Fibroblast of the aortic adventitia (primary cell): Measurements from ENCODE around the gene NPIPB9. TPM values are rescaled to one million over a fixed set of nuclear protein-coding genes. Genes with fewer than 3 reads are reported as not detected.
"Not testable (repeated sequence)": the region's sequence is repeated elsewhere in the genome, so short reads cannot be mapped to it uniquely, and the experiment has no call there.

Source experiments
- DNase-seq: peaks from one replicate; pipeline ENCODE4 v3.0.0-alpha.2; 2010; ENCODE audit warnings: low read depth
- H3K4me3 ChIP-seq: 2 replicates; pipeline ENCODE4 v1.5.1; 2011; ENCODE audit warnings: low read depth, mild to moderate bottlenecking, control low read depth, low read length, moderate library complexity
- total RNA-seq: library from RNA; depleted of rRNA; stranded (reverse); fragments of >200 nt; gene quantifications from 2 replicates; pipeline ENCODE4 v1.2.3, GENCODE V29; 2012; ENCODE audit warnings: low replicate concordance

The NPIPB9 gene
- total RNA-seq: 5.0 TPM in 1 of 2 replicates, not detected in the other

GRCh38 chr16:28751487-28751886 is at the start of gene NPIPB9:
TSS of gene NPIPB9 (plus strand) at chr16:28751787.
- DNase-seq, H3K4me3 ChIP-seq: not testable (repeated sequence)

DNA sequence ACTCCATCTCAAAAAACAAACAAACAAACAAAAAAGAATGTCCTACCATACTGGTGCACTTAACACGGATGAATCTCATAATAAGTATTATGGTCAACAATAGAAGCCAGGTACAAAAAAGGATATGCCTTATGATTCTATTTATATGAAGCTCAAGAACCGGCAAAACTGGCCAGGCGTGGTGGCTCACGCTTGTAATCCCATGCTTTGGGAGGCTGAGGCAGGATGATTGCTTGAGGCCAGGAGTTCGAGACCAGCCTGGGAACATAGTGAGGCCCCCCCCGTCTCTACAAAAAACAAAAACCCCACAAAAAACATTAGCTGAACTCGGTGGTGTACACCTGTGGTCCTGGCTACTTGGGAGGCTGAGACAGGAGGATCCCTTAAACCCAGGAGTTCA is 47.3 kb upstream of the NPIPB9 start:
- not testable (repeated sequence) for DNase-seq, H3K4me3 ChIP-seq

DNA sequence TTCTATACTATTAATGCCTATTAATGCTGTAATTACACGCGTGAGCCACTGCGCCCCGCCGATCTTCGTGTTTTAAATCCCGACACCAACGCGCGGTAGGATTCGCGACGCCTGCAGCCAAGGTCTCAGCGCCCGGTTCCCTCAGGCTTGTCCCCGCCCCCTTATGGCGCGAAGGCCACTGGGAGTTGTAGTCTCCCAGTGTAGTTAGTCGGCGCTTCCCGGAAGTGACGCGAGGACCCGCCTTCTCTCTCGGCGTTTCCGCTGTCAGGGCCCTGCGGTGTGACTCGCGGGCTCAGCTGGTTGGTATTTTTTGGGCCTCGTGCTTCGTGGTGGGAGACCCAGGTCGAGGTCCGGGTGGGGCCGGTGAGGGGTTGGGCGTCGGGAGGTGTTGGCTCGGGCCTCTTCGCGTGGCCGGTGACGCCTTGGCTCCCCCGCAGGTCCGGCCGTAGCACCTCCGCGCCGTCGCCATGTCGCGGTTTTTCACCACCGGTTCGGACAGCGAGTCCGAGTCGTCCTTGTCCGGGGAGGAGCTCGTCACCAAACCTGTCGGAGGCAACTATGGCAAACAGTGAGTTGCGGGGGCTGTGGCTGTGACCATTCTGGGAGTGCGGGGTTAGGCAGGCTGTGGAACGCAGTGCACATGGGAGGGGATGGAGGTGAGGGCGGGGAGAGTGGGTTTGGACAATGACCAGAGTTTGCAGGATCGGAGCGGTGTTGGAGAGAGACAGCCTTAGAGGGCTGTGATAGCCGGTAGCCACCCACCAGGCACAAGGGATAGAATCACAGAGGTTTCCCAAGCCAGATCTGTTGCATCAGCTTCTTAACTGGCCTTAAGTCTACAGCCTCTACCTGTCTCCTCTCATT is 40.1 kb upstream of the NPIPB9 start, which contains the start of gene EIF3C:
EIF3C (plus strand) TSS at position 245 of the 864 bp plus-strand sequence; CDS start at position 468, 223 bp downstream.
- not testable (repeated sequence) for H3K4me3 ChIP-seq, DNase-seq

GRCh38 chr16:28722852-28723650 is 28.5 kb upstream of the NPIPB9 start:
- H3K4me3 ChIP-seq, DNase-seq: not testable (repeated sequence)

DNA sequence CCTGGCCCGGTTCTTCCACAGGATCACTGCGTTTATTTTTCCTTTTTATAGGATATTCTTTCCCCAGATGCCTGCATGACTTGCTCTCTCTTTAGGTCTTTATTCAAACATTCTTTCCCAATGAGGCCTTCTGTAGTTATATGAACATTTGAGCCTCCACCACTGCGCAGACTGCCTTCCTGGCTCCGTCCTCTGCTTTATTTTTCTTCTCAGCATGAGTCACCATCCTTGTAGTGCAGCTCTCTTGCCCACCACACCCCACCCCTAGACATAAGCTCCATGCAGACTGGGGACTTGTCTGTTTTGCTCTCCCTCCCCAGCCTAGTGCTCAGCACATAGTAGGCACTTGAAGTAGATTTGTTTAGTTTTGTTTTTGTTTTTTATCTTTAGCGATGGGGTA is 20.3 kb upstream of the NPIPB9 start:
- H3K4me3 ChIP-seq, DNase-seq: not testable (repeated sequence)

GRCh38 chr16:28732455-28733124 is 19.0 kb upstream of the NPIPB9 start:
- H3K4me3 ChIP-seq, DNase-seq: not testable (repeated sequence)

DNA sequence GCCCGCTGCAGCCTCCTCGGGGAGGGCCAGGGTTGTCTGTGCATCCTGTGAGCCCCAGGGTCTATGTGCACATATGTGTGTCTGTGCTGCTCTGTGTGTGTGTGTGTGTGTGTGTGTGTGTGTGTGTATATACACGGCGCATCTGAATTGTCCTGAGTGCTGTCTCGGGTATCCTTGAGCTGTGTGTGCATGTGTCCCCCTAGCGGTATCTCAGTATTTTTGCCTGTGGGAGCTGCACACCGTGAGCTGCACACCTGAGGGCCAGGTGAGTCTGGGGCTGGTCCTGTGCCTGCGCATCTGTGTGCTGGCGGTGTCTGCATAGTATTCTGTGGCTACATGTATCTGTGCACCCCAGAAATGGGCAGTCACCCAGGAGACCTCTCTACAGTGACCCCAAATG is 11.8 kb upstream of the NPIPB9 start:
- not testable (repeated sequence) for DNase-seq, H3K4me3 ChIP-seq

DNA sequence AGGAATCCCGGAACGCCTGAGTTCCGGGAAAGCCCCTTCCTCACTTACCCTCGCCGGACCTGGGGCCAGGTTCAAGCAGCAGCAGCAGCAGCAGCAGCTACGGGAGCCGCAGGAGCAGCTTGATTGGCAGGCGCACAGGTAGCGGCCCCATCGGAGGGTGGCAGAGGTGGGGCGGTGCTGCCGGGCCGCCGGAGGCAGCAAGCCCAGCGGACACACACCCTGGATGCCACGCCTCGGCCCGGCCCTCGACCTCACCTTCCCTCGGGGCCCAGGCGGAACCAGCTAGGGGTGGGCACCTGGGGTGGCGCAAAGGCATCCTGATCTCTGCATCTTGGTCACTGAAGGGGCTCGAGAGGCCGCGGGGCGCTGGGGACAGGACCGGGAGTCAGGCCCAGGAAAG is 11.0 kb upstream of the NPIPB9 start:
- not testable (repeated sequence) for DNase-seq

GRCh38 chr16:28741295-28741694 is 10.3 kb upstream of the NPIPB9 start:
- not testable (repeated sequence) for DNase-seq, H3K4me3 ChIP-seq

More for the DNA sequence above, 11.0 kb upstream of the NPIPB9 start:
- H3K4me3 ChIP-seq: not testable (repeated sequence)

GRCh38 chr16:28746618-28747350 is 4.8 kb upstream of the NPIPB9 start:
- not testable (repeated sequence) for H3K4me3 ChIP-seq, DNase-seq

GRCh38 chr16:28749997-28750465 is 1.6 kb upstream of the NPIPB9 start:
- not testable (repeated sequence) for DNase-seq, H3K4me3 ChIP-seq

DNA sequence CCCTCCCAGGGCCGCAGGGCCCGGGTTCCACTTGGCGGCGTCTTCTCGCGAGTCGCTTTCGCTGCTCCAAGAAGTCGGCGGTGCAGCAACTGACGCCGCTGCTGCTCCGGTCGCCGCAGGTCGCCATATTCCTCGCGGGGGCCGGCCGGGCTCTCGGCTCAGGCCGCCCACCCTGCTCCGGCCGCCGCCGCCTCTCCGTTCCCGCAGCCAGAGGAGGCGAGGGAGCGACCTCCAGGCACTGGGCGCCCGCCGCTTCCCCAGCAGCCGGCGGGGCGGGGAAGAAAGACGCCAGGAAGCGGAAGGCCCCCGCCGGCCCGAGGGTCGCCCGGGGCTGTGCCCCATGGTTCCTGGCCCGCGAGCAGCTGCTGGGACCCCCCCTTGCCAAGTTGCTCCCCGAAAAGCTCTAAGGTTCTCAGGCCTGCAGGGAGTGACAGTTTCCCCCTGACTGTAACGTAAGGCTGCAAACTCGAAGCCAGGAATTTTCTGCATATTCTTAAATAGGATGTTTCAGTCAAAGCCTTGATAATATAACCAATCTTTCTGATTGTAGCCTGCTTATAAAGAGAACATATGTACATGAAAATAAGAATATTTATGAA is 1.0 kb upstream of the NPIPB9 start:
- DNase-seq, H3K4me3 ChIP-seq: not testable (repeated sequence)

- DNase-seq, H3K4me3 ChIP-seq: not testable (repeated sequence)
These were observed 30.1 kb downstream of the NPIPB9 start for GRCh38 chr16:28781697-28782096.

- not testable (repeated sequence) for DNase-seq
These were observed 30.8 kb downstream of the NPIPB9 start for GRCh38 chr16:28782357-28782756.

More at GRCh38 chr16:28782357-28782756, 30.8 kb downstream of the NPIPB9 start:
- H3K4me3 ChIP-seq: not testable (repeated sequence)
